HG03469 (cell line): ENCODE measurements around the gene ZNF747.
A peak's percentile ranks its signal among the peaks of the same experiment; 100 is the strongest.

Source experiments
- ATAC-seq: cut with Tn5 transposase; IDR thresholded peaks from one replicate; pipeline ENCODE4 v1.9.1; 2021; ENCODE audit warnings: mild to moderate bottlenecking, moderate library complexity, moderate number of reproducible peaks; ENCODE audit not compliant: unreplicated experiment

Gene ZNF747

DNA sequence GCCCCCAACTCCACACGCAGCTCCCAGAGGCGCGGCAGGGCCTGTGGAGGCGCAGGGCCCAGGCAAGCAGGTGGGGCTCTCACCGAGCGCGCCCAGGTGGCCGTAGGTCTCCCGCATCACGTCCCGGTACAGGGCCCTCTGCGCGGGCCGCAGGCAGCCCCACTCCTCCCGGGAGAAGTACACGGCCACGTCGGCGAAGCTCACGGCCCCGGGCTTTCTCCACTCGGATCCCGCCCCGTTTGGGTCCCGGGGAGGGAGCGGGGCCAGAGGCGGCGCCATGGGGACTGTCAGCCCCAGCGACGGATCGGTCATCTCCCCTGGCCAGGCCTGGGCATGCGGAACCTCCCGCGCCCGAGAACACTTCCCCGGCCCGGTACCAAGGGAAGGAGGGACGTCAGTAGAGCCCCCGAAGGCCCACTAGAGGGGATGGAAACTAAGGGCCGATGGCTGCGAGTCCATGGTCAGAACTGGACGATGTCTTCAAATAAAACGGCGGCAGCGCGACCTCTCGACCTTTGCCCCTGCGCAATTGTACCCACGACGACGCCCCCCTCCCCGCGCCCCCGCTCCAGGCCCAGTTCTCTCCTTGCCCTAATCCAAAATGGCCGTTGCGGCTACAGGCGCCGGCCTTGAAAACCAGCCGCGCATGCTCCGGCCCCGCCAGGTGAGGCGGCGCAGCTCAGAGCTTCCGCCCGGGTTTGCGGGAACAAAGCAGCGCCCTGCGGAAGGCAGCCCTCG, at the start of gene ZNF747:
Gene ZNF747 (minus strand): TSS at position 491 of the 738 bp plus-strand sequence. CDS start 179 bp downstream, at position 312.
- no peak for ATAC-seq

GRCh38 chr16:30582611-30583340, 48.1 kb upstream of the ZNF747 start:
- ATAC-seq: no peak

DNA sequence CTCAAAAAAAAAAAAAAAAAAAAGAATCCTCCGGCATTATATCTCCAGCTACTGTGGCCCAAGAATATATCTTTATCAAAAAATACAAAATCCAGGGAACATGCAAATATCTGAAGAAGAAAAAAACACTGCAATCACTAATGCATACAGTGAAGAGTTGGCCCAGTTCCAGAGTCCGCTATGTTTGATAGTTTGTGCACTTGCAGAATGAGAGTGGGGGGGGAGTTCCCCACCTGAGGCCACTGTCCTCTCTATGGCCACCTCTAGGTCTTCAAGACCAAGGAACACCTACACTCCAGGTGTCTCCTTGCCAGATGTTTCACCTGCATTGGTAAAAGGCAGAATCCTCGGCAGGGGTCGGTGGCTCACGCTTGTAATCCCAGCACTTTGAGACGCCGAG, 46.8 kb upstream of the ZNF747 start:
- ATAC-seq: no peak

DNA sequence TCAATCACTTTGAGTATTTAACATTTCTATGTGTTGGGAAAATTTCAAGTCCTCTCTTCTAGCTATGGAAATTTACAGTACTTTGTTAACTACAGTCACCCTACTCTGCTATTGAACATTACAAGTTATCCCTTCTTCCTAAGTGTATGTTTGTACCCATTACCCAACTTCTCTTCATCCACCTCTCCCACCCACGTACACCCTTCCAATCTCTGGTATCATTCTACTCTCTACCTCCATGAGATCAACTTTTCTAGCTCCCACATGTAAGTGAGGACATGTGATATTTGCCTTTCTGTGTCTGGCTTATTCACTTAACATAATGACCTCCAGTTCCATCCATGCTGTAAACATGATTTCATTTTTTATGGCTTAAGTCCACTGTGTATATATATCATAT, 40.0 kb upstream of the ZNF747 start:
- no peak for ATAC-seq

DNA sequence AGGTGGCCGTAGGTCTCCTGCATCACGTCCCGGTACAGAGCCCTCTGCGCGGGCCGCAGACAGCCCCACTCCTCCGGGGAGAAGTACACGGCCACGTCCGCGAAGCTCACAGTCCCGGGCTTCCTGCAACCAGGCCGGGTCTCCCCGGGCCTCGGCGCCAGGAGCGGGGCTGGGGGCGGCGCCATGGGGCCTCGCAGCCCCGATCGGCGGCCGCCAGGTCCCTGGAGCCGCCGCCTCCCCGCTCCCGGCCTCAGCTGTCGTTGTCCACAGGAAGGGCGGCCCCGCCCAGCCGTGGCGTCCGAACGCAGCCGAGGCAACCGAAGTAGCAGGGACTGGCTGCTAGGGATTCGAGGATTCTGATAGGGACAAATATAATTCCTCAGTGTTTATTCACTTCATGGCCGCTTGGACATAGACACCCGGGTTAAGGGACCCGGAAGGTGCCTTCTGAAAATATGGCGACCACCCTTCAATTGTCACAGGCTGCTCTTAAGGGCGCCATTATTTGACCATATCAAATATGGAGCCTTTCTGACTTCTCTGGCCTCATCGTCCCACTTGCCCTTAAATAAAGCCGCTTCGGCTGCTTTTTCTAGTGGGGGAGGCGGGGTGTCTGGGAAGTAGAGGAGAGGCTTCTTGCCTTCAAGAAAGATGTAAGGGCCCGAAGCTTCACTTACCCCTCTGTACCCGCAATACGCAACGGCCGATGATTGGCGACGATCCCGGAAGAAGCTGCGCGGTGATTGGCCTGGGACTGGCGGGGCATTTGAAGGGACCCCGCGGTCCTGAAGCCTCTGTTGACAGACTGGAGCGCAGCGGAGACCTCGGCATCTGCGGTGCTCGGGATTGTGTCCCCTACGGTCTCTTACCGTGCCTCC, 37.0 kb upstream of the ZNF747 start, which contains the start of gene ZNF688:
Gene ZNF688 (minus strand): TSS at position 270 of the 878 bp plus-strand sequence. CDS start 85 bp downstream, at position 185.
- ATAC-seq: peak; percentile 49

- no peak for ATAC-seq
Observed at GRCh38 chr16:30570636-30571444, 36.2 kb upstream of the ZNF747 start.

- no peak for ATAC-seq
Observed at GRCh38 chr16:30569746-30570635, 35.3 kb upstream of the ZNF747 start.

DNA sequence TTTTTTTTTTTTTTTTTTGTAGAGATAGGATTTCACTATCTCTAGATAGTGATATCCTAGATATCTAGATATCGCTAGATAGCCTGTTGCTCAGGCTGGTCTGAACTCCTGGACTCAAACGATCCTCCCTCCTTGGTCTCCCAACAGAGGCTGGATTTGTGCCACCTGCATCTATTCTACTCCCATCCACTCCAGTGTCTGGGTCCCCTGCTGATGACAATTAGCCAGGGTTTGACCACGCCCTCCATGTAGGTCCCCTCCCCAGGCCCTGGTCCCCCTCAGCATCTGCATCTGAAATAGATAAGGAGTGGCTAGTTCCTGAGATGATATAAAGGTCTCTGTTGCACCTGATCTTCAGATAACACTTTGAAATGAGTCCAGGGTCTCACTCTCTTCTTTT, 34.6 kb upstream of the ZNF747 start:
- ATAC-seq: no peak

DNA sequence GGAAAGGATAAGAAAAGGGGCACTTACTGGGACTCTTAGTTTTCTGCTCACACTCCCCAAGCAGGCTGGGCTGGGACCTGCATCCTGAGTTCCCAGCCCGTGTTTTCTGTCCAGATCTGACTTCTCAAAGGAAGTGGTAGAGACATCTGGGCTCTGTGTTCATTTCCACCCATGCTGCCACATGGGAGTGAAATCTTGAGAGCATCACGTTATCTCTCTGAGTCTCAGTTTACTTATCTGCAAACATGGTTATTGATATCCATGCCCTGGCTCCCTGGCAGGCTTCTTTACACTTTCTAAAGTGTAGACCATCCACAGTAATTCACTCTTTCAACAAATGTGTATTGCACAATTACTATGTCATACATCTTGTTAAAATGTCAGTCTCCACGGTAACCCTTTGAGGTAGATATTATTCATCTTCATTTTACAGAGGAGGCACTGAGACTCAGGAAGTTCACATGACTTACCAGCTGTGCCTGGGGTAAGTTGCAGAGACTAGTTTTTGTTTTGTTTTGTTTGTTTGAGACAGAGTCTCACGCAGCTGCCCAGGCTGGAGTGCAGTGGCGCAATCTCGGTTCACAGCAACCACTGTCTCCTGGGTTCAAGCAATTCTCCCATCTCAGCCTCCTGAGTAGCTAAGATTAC, 33.5 kb upstream of the ZNF747 start:
- ATAC-seq: no peak

DNA sequence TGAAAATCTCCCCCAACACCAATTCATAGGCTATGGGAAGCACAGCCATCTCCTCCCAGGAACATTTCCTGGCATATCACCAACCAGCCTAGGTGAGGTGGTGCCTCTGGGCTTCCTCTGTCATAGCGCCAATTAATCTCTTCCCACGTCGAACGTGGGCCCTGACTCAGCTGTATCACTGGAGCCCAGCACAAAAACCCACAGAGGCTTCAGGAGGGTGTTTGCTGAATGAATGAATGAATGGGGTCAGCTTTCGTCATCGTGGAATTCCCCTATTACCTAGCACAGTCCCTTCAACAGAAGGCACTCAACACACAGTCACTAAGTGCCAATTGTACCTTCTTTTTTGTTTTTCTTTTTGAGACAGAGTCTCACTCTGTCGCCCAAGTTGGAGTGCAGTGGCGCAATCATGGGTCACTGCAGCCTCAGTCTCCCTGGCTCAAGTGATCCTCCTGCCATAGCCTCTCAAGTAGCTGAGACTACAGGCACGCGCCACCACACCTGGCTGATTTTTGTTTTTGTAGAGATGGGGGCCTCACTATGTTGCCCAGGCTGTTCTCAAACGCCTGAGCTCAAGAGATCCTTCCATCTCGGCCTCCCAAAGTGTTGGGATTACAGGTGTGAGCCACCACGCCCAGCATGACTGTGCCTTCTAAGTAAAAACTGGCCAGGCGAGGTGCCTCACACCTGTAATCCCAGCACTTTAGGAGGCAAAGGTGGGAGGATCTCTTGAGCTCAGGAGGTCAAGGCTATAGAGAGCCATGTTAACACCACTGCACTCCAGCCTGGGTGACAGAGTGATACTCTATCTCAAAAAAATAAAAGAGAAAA, 32.7 kb upstream of the ZNF747 start:
- no peak for ATAC-seq

GRCh38 chr16:30566531-30566930, 31.9 kb upstream of the ZNF747 start:
- ATAC-seq: no peak

DNA sequence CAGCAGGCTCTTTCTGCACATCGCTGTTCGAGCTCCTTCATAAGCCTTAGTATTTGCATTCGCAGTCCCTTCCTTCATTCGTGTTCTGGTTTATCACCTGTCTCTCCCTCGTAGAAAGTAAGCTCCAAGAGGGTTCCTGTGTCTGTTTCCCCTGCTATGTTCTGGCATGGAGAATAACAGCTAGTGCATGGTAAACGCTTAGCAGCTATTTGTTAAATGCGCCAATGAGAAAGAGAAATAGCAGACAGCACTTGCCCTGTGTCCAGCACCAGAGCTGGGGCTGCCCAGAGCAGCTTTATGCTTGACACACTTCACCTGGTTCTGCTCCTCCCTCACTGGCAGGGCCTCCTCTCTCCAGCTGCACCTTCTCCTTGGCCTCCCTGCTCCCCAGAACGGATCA, 31.3 kb upstream of the ZNF747 start:
- ATAC-seq: no peak

DNA sequence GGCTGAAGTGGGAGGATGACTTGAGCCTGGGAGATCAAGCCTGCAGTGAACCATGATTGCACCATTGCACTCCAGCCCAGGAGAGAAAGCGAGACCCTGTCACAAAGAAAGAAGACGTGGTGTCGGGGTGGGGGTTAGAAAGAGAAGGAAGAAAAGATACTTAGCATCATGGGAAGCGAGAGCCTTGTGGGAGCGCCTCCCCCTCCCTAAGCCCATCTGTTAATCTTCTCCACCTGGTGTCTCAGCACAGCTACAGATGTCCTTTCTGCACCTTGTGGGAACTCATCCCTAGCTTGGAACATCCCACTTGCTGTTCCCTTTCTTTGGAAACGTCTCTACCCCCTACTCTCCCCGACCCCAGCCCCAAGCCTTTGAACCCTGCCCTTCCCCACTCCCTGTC, 30.9 kb upstream of the ZNF747 start:
- no peak for ATAC-seq

DNA sequence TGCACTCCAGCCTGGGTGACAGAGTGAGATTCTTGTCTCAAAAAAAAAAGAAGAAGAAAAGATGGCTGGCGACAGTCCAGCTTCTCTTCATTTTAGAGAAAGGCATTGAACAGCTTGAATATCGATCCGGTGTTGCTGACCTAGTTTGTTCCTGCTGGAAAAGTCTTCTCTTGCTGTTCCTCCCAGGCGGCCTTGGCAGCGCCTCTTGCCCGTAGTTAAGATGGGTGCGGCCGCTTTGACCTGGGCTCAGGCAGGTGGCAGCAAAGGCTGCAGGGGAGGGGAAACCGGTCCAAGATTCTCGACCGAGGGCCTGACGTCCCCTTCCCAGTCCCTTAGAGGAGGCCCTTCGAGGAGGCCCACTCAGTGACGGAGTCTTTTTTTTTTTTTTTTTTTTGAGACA, 27.4 kb upstream of the ZNF747 start:
- ATAC-seq: no peak

DNA sequence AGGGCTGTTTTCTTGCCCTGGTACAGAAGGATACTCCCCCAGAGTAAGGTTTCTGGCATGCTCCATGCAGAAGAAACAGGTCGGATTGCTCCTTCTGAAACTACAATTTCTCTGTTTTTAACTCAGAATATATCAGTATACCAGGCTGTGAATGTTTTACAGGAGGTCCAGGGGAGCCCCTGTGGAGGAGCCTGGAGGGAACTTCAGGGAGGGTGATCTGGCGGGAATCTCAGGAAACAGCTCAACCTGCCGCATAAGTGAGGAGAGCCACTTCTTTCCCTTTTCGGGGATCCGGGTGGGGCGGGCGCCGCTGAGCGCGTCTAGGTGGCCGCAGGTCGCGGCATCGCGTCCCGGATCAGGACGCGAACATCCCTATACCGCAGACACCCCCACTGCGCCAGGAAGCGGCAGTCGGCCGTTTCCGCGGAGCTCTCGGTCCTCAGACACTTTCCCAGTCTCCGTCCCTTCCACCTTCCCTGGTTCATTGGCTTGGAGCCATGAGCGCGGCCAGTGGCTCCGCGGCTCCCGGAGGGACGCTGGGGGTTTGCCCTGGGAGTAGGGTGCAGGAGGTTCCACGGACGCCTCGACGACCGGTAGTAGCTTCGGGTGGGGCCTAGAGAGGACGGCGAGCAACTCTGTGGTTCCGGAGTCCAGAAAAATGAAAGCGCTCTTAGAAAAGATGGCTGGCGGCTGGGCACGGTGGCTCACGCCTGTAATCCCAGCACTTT, 26.6 kb upstream of the ZNF747 start:
- ATAC-seq: no peak

- ATAC-seq: no peak
Observed at GRCh38 chr16:30559690-30560089, 25.0 kb upstream of the ZNF747 start.

GRCh38 chr16:30558789-30559377, 24.2 kb upstream of the ZNF747 start:
- no peak for ATAC-seq
